Stimulated activated CD4-positive, alpha-beta T cell treated with anti-CD3 and anti-CD28 coated beads, Interleukin-4, amount 100 ng/mL, for 48 hours (primary cell): ENCODE data around the gene CZIB.
A peak's percentile ranks its signal among the peaks of the same experiment; 100 is the strongest.
"Not testable (repeated sequence)": the region's sequence is repeated elsewhere in the genome, so short reads cannot be mapped to it uniquely, and the experiment has no call there.

Experiments used
- DNase-seq, 2 donors: peaks; one replicate each; pipeline ENCODE4 v3.0.0-alpha.2; 2020; ENCODE audit warnings: low read depth in 2 of 2

The CZIB gene

DNA sequence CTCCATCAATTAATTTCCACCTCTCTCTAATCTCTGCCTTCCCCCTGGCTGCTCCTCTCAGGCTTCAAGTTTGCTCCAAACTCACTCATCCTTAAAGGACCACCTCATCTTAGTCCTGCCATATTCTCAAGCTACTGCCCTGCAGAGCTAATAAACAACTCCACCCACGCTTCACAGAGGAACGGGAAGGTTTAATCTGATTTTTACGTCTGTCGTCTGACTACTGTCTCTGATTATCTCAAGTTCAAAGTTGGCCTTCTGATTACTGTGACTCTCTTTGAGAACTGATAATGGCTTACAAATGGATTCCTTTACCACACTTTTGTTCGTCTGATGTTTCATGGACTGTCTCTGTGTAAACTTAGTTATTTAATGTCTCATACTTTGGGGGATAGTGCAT lies 31.4 kb downstream of the CZIB start:
- DNase-seq = no peak

DNA sequence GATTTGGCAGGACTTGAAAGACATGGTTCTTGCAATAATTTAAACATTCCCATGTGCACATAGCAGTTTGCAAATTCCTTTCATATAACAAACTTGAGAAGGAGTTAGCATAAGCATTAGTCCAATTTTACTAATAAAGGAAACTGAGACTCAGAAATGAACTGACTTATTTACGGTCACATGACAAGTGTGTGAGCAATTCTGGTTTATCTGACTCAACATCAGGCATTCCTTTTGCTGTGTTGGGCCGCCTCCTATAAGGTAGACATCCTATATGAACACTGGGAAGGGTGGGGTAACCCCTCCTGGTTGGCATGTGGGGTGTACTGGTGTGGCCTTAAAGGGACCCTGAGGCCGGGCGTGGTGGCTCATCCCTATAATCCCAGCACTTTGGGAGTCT lies 32.3 kb downstream of the CZIB start:
- DNase-seq = no peak

DNA sequence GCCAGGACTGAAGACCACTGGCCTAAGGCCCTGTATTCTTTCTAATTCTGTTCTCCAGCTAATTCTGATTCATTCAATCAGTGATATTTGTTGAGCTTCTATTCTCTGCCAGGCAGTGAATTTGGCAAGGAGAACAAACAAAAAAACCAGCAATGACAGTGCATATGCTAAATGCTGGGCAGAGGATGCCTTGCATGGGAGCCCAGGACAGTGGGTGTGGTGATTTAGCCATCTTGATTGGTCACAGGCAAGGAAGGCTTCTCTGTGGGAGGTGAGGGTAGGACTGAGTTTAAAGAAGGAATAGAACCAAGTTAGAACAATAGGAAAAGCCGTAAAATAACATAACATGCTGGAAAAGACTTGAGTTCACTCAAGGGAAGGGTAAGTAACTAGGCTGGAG lies 33.0 kb downstream of the CZIB start:
- no peak for DNase-seq

DNA sequence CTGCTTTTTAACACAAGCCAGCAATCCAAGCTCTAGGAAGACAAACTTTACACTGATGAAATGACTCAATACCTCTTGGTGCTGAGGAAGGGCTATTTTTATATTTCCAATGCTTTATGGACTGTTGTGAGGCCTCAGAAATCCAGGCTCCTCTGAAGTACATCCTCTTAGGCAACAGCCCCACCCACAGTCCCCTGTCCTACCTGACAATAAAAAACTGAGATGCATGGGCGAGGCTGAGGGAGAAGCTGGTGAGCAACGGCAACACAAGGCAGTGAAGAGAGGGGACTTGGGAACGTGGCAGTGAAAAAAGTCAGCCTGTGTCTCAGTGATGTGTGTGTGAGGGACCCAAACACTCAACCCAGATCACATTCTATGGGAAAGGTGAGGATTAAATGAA lies 33.9 kb downstream of the CZIB start:
- DNase-seq = no peak

DNA sequence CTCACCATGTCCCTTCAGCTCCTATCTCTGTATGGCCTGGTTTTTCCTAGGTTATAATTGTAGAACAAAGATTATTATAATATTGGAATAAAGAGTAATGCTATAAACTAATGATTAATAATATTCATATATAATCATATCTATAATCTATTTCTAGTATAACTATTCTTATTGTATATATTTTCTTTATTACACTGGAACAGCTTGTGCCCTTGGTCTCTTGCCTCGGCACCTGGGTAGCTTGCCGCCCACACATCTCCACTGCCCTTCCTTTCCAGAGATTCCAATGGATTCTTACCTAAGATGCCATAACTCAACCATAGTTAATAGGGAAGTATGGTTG lies 34.5 kb downstream of the CZIB start:
- DNase-seq = not testable (repeated sequence)

DNA sequence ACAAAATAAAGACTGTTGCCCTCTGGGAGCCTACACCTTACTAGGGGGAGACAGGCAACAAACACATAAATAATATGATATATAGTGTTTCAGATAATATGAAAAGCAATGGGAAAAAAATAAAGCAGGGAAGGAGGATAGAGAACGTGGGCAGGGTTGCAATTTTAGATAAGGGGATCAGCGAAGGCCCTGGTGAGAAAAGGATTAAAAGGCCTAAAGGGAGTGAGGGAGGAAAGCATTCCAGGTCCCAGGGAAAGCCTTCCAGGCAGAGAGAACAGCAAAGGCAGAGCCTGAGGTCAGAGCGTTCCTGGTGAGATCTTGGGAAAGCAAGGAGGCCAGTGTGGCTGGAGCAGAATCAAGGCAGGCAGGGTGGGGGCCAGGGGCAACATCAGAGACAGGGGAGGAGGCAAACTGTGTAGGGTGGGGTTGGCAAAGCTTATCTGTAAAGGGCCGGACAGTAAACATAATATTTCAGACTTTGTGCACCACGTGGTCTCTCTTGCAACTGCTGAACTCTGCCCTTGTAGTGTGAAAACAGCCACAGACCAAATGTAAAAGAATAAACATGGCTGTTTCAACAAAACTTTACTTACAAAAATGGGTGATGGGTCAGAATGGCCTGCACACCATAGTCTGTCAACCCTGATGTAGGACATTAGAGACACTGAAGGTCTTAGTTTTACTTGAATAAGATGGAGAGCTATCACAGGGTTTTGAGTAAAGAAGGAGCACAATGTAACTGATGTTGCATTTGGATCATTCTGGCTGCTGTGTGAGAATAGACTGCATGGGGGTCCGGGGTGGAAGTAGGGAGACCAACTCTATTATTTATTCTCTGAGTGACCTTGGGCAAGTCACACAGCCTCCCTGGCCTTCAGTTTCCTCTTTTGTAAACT lies 37.1 kb downstream of the CZIB start:
- no peak for DNase-seq

DNA sequence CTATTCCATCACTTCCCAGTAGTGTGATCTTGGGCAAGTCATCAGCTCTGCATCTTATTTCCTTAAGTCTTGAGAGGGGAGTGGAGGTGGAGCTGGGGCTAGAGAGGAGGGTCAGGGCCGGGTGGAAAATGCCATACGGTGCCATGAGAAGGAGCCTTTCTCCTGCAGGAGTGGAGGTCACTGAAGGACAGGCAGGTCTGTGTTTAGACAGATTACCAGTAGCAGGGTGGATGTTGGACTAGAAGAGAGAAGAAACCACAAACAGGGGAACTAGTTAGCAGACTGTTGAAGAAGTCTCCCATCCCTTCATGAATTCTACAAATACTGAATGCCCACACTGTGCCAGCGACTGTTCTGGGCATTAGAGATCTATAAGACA lies 37.7 kb downstream of the CZIB start:
- no peak for DNase-seq

DNA sequence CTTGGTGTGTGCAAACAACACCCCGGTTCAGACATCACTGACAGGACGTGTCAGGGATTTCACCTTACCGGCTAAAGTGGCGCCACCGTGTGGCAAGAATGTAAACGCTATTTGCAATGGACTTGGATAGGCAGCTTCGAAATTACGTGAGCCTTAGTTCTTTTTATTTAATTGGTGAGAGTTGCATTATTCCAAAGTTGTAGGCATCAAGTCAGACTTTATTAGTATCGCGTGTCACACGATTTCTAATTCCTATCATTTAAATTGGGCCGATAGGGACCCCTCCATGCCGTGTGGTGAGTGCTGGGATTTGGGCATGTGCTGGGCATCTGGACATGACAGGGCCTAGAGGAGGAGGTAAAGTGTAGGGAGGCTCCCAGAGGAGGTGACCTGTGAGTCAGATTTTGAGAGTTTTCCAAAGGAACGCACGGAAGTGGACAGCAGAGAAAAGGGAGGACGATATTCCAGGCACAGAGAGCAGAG lies 38.3 kb downstream of the CZIB start:
- peak; percentile 79 to 88 for DNase-seq

DNA sequence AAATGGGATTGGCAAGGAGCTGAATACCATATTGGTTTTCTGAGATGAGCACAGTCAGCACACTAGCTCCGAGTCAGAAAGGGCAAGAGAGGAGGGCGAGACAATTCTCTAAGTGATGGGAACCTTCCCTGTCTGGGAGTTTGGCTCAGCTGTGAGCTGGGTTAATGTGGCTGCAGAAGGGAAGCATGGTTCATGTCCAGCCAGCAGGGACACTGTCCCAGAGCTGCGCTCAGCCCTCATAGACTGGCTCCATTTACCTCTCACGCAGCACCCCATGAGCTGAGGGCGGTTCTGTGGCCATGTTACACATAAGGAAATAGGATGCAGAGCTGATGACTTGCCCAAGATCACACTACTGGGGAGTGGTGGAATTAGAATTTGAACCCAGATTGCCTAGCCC lies 39.5 kb downstream of the CZIB start:
- no peak for DNase-seq

DNA sequence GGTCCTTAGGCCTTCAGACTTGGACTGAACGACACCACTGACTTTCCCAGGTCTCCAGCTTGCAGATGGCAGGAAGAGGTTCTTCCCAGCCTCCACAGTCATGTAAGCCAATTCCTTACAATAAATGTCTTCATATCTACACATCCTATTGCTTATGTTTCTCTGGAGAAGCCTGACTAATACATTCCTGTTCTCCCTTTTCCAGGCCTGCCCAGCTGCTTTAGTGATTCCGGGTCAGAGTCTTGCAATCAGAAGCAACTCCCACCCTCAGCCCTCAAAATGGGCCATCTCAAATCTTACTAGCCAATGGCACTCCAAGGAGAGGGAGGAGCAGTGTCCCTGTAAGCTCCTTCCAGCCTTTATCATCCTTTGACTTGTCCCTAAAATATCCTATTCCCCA lies 40.2 kb downstream of the CZIB start:
- DNase-seq = no peak

DNA sequence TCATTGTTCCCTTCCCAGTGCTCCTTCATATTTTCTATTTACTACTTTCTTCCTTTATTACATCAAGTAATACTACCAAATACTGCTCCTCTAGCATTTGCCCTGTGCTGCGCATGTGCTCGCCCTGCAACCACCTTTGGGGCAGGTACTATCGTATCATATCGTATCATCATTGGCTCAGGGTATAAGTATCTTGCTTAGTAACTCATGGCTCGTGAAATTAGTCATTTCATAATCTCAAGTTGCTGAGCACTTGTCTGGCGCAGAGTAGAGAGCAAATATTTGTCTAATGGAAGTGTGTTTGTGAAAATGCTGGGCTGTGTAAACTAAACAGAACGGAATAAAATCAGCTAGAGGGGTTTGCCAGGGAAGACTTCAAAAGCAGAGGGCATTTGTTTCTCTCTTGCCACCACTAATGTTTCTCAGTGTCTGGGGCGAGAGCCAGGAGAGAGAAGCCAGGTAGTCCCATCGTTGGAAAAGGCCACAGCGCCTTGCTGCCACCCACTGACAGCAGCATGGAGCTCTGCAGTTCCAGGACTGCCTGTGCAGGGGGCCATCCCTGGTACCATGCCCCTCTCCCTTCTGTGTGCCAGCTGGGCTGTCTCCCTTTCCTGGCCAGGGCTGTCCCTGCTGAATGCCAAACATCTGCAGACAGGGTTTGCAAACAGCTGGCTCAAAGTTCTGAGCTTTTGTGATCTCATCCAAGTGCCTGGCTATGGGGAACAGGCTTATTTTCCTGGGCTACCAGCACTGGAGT lies 43.8 kb downstream of the CZIB start:
- no peak for DNase-seq

DNA sequence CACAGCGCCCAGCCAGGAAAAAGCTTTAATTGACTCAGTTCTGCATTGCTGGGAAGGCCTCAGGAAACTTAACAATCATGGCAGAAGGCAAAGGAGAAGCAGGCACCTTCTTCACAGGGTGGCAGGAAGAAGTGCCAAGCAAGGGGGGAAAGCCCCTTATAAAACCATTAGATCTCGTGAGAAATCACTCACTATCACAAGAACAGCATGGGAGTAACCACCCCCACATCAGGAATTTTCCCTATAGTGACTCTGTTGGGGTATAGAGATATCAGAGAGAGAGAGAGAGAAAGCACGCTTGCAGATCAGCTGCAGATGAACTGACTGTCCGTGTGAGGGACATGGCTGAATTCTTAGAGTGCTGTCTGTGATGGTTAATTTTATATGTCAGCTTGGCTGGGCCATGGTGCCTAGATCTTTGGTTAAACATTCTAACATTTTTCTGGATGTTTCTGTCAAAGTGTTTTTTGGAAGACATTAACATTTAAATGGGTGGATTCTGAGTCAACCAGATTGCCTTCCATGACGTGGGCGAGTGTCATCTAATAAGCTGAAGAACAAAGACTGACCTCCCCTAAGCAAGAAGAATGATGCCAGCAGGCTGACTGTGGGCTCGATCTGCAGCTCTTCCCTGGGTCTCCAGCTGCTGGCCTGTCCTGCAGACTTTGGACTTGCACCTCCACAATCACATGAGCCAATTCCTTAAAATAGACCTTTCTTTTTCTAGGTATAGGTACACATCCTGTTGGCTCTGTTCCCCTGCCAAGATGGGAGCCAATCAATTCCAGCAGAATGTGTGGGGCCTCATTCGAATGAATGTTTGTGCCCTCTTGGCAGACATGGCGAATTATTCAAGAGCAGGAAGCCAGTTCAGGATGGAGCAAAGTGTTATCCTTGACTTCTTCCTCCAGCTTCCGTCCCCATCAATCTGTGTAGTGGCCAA lies 45.2 kb downstream of the CZIB start:
- DNase-seq = no peak

DNA sequence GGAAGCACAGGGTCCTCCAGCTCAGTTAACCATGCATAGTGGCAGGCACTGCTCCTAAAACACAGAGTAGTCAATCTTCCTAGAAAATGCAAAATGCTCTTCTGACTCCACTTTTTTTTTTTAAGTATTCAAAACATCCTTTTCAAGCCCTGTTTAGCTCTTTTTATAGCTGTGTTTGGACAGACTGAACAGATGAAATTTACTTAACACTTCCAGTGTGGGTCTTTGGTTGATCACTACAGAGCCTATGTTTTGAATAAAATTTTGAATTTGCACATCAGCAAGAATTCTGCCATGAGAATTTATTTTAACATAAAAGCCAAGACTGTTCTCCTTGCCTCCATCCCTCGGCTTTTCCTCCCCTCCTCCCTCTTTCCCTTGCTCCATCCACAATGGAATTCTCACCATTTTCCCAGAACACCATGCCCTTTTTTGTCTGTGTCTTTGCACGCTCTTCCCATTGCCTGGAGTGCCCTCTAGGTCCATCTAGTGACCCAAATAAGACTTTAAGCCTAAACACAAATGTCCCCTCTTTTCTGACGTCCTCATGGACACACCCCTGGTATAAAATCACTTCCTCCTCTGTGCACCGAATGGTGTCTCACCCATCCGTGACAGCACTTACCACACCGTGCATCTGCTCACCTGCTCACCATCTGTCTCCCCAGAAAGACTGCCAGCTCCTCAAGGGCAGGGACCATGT lies 47.9 kb downstream of the CZIB start:
- DNase-seq = no peak

DNA sequence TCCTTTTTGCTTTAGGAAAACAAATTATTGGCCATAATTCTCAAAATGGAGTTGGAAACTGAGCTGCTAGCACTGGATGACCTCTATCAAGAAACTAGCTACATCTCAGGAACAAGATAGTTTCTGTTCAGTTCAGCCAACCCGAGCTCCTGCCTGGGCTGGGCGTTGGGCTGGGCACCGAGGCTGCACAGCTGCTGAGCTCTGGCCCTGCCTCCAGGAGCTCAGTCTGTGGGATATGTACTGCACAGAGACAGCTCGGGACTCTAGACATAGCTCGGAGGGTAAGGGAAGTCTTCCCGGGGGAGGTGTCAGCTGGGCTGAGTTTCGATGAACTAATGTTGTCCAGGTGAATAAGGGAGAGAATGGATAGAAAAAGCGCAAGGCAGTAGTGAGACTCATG lies 53.5 kb downstream of the CZIB start:
- DNase-seq = no peak

DNA sequence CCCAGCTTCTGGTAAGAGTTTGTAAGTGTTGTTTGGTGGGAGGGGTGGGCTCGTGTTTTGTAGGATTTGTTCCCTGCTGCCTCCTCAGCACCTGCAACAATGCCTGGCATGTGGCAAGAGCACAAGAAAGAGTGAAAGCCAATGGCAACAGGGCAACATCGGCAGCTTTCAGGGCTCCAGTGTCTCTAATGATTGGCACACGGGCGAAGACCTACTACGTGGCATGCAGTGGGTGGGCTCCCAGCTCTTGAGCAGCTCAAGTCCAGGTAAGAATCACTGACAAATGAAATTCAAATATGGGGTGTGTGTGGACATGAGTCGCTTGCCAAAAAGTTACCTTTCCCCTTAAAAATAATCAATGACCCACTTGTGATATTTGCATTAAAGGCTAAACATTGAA lies 54.1 kb downstream of the CZIB start:
- no peak for DNase-seq

DNA sequence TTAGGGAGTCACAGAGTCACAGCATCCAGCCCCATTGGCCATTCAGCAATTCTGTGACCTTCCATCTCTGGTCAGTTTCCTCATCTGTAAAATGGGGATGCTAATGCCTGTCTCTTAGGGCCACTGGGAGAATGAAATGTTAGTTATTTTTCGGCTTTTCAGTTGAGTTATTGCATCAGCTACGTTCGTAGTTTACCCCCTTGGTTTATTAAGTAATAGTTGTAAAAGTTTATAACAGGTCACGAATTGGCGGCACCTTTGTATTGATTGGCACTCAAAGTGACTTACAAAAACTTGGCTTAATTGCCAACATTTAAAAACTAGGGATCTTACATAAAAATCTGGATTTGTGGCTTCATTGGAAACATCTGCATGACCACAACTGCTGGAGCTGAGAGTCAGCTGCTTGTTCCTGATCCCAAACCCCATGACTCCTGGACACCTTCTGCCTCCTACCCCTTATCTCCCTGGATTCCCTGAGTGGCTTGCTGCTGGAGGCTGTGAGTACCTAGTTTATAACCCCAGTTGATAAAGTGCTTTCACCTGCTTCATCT lies 54.9 kb downstream of the CZIB start:
- DNase-seq = no peak
